Heart left ventricle (tissue), 16 donors: ENCODE results near the gene DPEP1. TPM values are rescaled to one million over a fixed set of nuclear protein-coding genes. Genes with fewer than 3 reads are reported as not detected.

Experiments used
- ATAC-seq, 4 donors: fragments of 200-7000 bp; cut with Tn5 transposase; one replicate each; pipeline ENCODE4 v1.9.1; 2020 to 2022; ENCODE audit warnings: moderate library complexity in 4 of 4, mild to moderate bottlenecking in 3 of 4, moderate number of reproducible peaks in 1 of 4
- DNase-seq, 5 donors: peaks; one replicate each; pipeline ENCODE4 v3.0.0-alpha.2; 2020
- H3K27ac ChIP-seq, 12 donors: fragments of 200-600 bp; sonication (generic) in 4 of 12; one replicate each; pipeline versions ENCODE4 v1.5.0 to v1.8.0; 2016 to 2022; ENCODE audit warnings: mild to moderate bottlenecking in 2 of 12
- H3K27me3 ChIP-seq, 9 donors: fragments of 200-600 bp; sonication (generic) in 2 of 9; one replicate each; pipeline versions ENCODE4 v1.5.1 to v1.8.0; 2016 to 2022; ENCODE audit warnings: mild to moderate bottlenecking in 3 of 9
- H3K36me3 ChIP-seq, 9 donors: fragments of 200-600 bp; sonication (generic) in 2 of 9; one replicate each; pipeline versions ENCODE4 v1.5.0 to v1.8.0; 2018 to 2022; ENCODE audit warnings: mild to moderate bottlenecking in 2 of 9
- H3K4me1 ChIP-seq, 12 donors: fragments of 200-600 bp; sonication (generic) in 4 of 12; one replicate each; pipeline versions ENCODE4 v1.5.0 to v1.8.0; 2016 to 2022; ENCODE audit warnings: mild to moderate bottlenecking in 3 of 12
- H3K4me3 ChIP-seq, 12 donors: fragments of 200-600 bp; sonication (generic) in 4 of 12; one replicate each; pipeline versions ENCODE4 v1.5.0 to v1.8.0; 2017 to 2022; ENCODE audit warnings: mild to moderate bottlenecking in 9 of 12, moderate library complexity in 4 of 12
- H3K9me3 ChIP-seq, 12 donors: fragments of 200-600 bp; sonication (generic) in 4 of 12; one replicate each; pipeline versions ENCODE4 v1.5.0 to v1.8.0; 2016 to 2022; ENCODE audit warnings: mild to moderate bottlenecking in 1 of 12
- POLR2A ChIP-seq, 2 donors: fragments of 450-650 bp; IDR thresholded peaks; one replicate each; pipeline ENCODE4 v1.6.1; 2017; ENCODE audit warnings: antibody characterized with exemption in 2 of 2, mild to moderate bottlenecking in 2 of 2, moderate library complexity in 2 of 2
- WGBS, 4 donors: extraction: QIAGEN DNeasy Blood & Tissue Kit in 2 of 4; methylation state at CpG; one replicate each; pipeline versions ENCODE4 v1.1.5 to v1.1.7; 2013 to 2018; 5-methylcytosine and 5-hydroxymethylcytosine counted together
- intact Hi-C, 10 donors: fragments of 100-400 bp; cut with DNase I; formaldehyde crosslinking; loops; one replicate each; pipeline versions ENCODE4 v1.11.1 to v1.14.2; 2022
- polyA plus RNA-seq, 2 donors: library from polyadenylated mRNA; stranded (reverse); fragments of 200-250 nt; gene quantifications; one replicate each; pipeline ENCODE4 v1.2.3, GENCODE V29; 2013
- total RNA-seq, 9 donors: library from RNA; depleted of rRNA in 2 of 9; stranded (reverse); fragments of >200 nt in 2 of 9; fragmentation: NEBNext Ultra II Directional in 3 of 9; extraction: Animal tissue kit (Norgen Biotek cat#: 25700) in 3 of 9; gene quantifications; one replicate each; pipeline versions ENCODE4 v1.1.0 to v1.2.4, GENCODE V29; 2016 to 2023
- TF ChIP-seq, protein P1 (sequence below), 12 donors: fragments of 200-600 bp; sonication (generic) in 4 of 12; IDR thresholded peaks; one replicate each; pipeline versions ENCODE4 v1.5.0 to v1.8.0; 2018 to 2022; ENCODE audit warnings: antibody characterized with exemption in 12 of 12, mild to moderate bottlenecking in 5 of 12
- donor health status: ischemic (EF 13 %, LVEDD 7.1; RV severe dilation, severe dysfunction).
- donor health status: healthy with polysubstance abuse.
- donor health status: DM: no; HTN: yes; CAD: no.
- donor health status: DM: no; HTN: no; CAD: no.
- donor health status: ischemic (EF 25% LVEDD 6.9; RV normal size, moderate dysfunction).
- donor health status: ischemic (EF 25% LVEDD 5.7; RV mildly dilated, moderate dysfunction).
- donor health status: healthy.
- donor health status: DM: yes; HTN: yes; CAD: no.
- donor health status: ischemic (EF 35%, LVEDD 5.7; RV mildly dilated, moderate dysfunction).
- donor health status: nonischemic (EF 11% LVEDD 7.7; RV severe dilation, severe dysfunction).
- donor health status: DM: yes; HTN: yes; CAD: no.
- donor health status: PGD.
- donor health status: ischemic (EF 29% LVEDD 5.4; RV normal size, mild dysfunction).
- donor health status: nonischemic (EF 23%, LVEDD 6.1; RV moderate dilation, normal function).

The DPEP1 gene
- total and polyA plus RNA-seq, 11 donors: not detected

DNA sequence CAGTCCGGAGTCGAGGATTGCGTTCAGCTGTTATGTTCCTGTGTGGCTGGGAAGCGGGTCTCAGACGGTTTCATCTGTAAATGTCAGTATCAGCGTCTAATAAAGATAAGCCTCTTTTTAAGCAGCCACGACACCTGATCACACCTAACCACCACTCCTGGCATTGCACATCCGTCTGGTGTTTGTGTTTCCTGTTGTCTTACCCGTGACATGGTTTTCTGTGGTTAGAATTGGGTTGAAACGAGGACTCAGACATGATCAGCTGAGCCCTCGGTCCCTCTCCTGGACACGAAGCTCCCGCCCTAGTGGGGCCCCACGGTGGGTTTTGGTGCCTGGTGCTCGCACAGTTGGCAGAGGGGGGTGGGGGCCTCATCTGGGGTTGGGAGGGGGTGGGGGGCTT lies 19.6 kb upstream of the DPEP1 start:
- ATAC-seq (no peak), DNase-seq (no peak)
- H3K36me3 ChIP-seq: no peaks in the 10 kb centered on the region
- no peaks in the 10 kb centered on the region for H3K27me3 ChIP-seq
- no peak overlapping the region for H3K27ac ChIP-seq
- H3K4me1 ChIP-seq: no peaks in the 10 kb centered on the region
- 78 to 87% (median 83%) methylated on average over 15 of the region's 15 CpGs for WGBS, 4 donors
- intact Hi-C loops: no loop called here
- H3K9me3 ChIP-seq: no peaks in the 10 kb centered on the region
- H3K4me3 ChIP-seq: no peak overlapping the region
- no peak for TF ChIP-seq POLR2A (IDR thresholded peaks at IDR 0.05)
- TF ChIP-seq, protein P1, sequence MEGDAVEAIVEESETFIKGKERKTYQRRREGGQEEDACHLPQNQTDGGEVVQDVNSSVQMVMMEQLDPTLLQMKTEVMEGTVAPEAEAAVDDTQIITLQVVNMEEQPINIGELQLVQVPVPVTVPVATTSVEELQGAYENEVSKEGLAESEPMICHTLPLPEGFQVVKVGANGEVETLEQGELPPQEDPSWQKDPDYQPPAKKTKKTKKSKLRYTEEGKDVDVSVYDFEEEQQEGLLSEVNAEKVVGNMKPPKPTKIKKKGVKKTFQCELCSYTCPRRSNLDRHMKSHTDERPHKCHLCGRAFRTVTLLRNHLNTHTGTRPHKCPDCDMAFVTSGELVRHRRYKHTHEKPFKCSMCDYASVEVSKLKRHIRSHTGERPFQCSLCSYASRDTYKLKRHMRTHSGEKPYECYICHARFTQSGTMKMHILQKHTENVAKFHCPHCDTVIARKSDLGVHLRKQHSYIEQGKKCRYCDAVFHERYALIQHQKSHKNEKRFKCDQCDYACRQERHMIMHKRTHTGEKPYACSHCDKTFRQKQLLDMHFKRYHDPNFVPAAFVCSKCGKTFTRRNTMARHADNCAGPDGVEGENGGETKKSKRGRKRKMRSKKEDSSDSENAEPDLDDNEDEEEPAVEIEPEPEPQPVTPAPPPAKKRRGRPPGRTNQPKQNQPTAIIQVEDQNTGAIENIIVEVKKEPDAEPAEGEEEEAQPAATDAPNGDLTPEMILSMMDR (IDR thresholded peaks at IDR 0.05): no peak

GRCh38 chr16:89595330-89596060 lies 17.9 kb upstream of the DPEP1 start:
- no peak for ATAC-seq
- H3K36me3 ChIP-seq: no peaks in the 10 kb centered on the region
- 92 to 95% (median 94%) methylated on average over 40 to 47 of the region's 47 CpGs for WGBS, 4 donors
- H3K9me3 ChIP-seq: no peaks in the 10 kb centered on the region
- no peaks in the 10 kb centered on the region for H3K4me1 ChIP-seq
- TF ChIP-seq, protein P1 (IDR thresholded peaks at IDR 0.05): no peak
- TF ChIP-seq POLR2A (IDR thresholded peaks at IDR 0.05): no peak
- no peak for DNase-seq
- H3K4me3 ChIP-seq: no peak overlapping the region
- no peaks in the 10 kb centered on the region for H3K27me3 ChIP-seq
- H3K27ac ChIP-seq: no peak overlapping the region
- intact Hi-C loops: no loop called here

DNA sequence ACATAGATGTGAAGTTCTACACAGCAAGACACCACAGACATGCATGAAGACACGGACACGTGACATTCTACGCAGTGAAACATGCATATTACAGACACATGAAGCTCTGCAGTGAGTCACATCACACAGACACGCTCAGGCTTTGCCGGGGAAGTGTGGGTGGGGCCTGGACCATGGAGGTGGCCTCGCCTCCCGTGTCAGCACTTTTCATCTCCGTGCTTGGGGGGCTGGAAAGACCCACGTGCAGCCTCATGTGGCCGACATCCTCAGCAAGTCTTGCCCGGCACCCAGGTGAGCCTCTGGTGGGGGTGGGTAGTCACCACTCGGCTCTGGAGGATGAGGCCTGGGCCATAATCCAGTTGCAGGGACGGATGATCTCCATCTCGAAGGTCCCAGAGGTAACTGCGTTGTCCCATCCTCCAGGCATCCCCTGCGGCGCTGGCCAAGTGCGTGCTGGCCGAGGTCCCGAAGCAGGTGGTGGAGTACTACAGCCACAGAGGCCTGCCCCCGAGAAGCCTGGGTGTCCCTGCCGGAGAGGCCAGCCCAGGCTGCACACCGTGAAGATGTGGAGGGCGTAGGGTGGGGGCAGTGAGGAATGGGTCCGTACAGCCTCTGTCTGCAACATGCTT lies 17.3 kb upstream of the DPEP1 start:
- Histone ChIP-seq H3K4me3 (no peak overlapping the region), H3K4me1 (no peaks in the 10 kb centered on the region), H3K27me3 (no peaks in the 10 kb centered on the region), H3K36me3 (no peaks in the 10 kb centered on the region), H3K9me3 (no peaks in the 10 kb centered on the region), H3K27ac (no peak overlapping the region)
- TF ChIP-seq, protein P1 (IDR thresholded peaks at IDR 0.05): no peak
- intact Hi-C loops: no loop called here
- no peak for DNase-seq
- 82 to 88% (median 86%) methylated on average over 20 to 25 of the region's 25 CpGs for WGBS, 4 donors
- peak in 2 of 4 donors; percentile 7 to 15 for ATAC-seq

DNA sequence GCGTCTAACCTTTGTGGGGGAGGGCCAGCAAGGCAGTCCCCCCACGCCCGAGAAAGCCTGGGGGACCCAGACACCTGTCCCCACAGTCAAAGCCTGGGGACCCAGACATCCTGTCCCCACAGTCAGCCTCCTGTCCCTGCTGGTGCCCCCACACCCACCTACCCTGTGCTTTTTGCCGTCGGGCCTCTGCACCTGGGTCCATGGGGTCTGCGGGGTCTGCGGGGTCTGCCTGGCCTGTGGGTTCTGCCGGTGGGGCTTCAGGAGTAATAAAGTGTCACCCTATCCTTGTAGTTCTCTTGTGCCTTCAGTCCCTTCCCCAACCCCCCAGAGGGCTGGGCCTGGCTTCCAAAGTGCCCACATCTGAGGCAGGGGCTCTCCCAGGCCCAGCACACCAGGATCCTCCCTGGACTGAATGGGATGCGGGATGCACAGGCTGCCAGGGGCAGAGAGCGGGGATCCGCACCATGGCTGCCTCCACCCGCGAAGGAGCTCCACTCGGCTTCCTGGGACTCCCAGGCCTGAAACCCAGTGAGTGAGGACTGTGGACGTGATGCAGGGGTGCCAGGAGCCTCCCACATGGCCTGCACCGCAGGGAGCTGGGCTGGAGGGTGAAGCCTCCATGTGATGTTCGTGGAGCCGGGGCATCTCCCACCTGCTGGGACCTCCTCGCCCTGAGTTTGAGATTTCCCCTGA lies 16.3 kb upstream of the DPEP1 start:
- DNase-seq: no peak
- H3K27ac ChIP-seq: no peak overlapping the region
- no peaks in the 10 kb centered on the region for H3K36me3 ChIP-seq
- no peak for ATAC-seq
- intact Hi-C loops: no loop called here
- no peak overlapping the region for H3K4me3 ChIP-seq
- no peak for TF ChIP-seq POLR2A (IDR thresholded peaks at IDR 0.05)
- TF ChIP-seq, protein P1 (IDR thresholded peaks at IDR 0.05): no peak
- no peaks in the 10 kb centered on the region for H3K27me3 ChIP-seq
- no peaks in the 10 kb centered on the region for H3K9me3 ChIP-seq
- peaks cover 0 to 4% (median 0%) of the 10 kb centered on the region in 12 donors for H3K4me1 ChIP-seq
- whole genome bisulfite sequencing, 4 donors: 89 to 93% (median 91%) methylated on average over 18 to 19 of the region's 19 CpGs
